Neutrophil (primary cell): Measurements from ENCODE around the gene LIPG.

ENCODE experiments used
- H3K27ac ChIP-seq: fragments of 200-600 bp; sonication (generic); 2 replicates; pipeline ENCODE4 v1.5.1; 2016; ENCODE audit warnings: mild to moderate bottlenecking, moderate library complexity
- H3K27me3 ChIP-seq: fragments of 200-600 bp; sonication (generic); 2 replicates; pipeline ENCODE4 v1.6.0; 2016; ENCODE audit warnings: mild to moderate bottlenecking
- H3K36me3 ChIP-seq: fragments of 200-600 bp; sonication (generic); 2 replicates; pipeline ENCODE4 v1.5.1; 2017
- H3K4me1 ChIP-seq, 2 experiments: fragments of 200-600 bp in 1 of 2; sonication (generic) in 1 of 2; 1 replicate in 1 of 2; 2 replicates in 1 of 2; pipeline versions ENCODE4 v1.5.1 to v1.6.1; 2013 to 2016; ENCODE audit warnings: low read depth in 1 of 2, low read length in 1 of 2, mild to moderate bottlenecking in 1 of 2, moderate library complexity in 1 of 2; ENCODE audit not compliant: control insufficient read depth in 1 of 2, insufficient read depth in 1 of 2
- H3K4me3 ChIP-seq, 2 experiments: fragments of 200-600 bp in 1 of 2; sonication (generic) in 1 of 2; 1 replicate in 1 of 2; 2 replicates in 1 of 2; pipeline ENCODE4 v1.5.1; 2013 to 2016; ENCODE audit warnings: low read depth in 1 of 2, low read length in 1 of 2, mild to moderate bottlenecking in 1 of 2, moderate library complexity in 1 of 2
- H3K9me3 ChIP-seq: fragments of 200-600 bp; sonication (generic); 2 replicates; pipeline ENCODE4 v1.5.1; 2016
- TF ChIP-seq, protein P1 (sequence below): fragments of 200-600 bp; sonication (generic); IDR thresholded peaks from 2 replicates; pipeline ENCODE4 v1.5.1; 2016; ENCODE audit warnings: antibody characterized with exemption

The LIPG gene

DNA sequence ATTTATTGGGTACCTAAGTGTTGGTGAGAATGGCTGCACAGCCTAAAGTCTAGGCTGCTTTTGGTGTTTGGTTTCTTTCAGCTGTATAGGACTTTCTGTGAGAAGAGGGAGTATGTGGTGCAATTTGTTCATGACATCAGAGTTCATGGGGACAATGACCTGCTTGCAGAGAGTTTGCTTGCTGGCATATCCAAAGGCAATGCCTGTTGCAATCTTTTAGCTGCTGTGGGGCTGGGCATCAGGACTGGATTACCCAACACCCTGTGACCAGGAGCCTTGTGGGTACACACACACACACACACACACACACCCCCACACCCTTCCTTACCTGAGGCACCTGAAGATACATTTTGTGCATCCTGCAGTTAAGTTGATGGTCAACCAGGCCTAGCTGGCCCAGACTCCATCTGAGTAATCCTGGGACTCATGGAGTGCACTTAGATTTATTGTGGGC lies 68.4 kb downstream of the LIPG start:
- Histone ChIP-seq H3K27ac (no peak overlapping the region), H3K27me3 (no peaks in the 10 kb centered on the region), H3K36me3 (no peaks in the 10 kb centered on the region), H3K4me3 (no peak overlapping the region), H3K9me3 (no peaks in the 10 kb centered on the region), H3K4me1 (no peaks in the 10 kb centered on the region)
- TF ChIP-seq, protein P1, sequence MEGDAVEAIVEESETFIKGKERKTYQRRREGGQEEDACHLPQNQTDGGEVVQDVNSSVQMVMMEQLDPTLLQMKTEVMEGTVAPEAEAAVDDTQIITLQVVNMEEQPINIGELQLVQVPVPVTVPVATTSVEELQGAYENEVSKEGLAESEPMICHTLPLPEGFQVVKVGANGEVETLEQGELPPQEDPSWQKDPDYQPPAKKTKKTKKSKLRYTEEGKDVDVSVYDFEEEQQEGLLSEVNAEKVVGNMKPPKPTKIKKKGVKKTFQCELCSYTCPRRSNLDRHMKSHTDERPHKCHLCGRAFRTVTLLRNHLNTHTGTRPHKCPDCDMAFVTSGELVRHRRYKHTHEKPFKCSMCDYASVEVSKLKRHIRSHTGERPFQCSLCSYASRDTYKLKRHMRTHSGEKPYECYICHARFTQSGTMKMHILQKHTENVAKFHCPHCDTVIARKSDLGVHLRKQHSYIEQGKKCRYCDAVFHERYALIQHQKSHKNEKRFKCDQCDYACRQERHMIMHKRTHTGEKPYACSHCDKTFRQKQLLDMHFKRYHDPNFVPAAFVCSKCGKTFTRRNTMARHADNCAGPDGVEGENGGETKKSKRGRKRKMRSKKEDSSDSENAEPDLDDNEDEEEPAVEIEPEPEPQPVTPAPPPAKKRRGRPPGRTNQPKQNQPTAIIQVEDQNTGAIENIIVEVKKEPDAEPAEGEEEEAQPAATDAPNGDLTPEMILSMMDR: no peak

DNA sequence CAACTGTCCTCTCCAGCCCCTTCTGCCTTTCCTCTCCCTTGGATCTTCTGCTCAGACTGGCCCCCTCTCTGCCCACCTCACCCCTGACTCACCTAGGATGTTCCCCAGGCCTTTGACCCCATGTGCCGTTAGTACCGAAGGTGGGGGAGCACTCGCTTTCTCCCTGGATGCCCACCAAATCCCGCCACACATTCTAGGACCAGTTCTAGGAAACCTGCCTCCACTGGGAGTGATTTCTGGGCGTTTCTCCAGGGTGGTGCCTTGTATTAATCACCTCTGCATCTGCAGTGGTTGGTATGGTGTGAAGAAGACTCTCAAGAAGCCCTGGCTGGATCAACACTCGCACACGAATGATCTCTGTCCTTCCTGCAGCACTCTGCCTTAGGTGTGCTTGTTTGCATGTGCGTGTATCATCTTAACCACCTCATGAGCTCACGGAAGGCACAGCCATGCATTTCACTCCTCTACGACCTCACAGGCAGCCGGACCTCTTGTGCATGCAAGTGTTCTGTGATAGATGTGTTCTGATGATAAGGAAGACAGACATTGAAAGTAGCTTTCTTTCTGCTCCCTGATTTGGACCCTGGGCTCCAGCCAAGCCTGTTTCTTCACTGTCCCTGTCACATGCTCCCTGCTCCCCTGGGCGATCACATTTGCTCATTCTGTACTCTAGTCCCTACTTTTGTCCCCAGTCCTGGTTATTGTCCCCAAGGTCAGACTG lies 69.4 kb downstream of the LIPG start:
- Histone ChIP-seq H3K9me3 (no peaks in the 10 kb centered on the region), H3K4me3 (no peak overlapping the region), H3K36me3 (no peaks in the 10 kb centered on the region), H3K4me1 (no peaks in the 10 kb centered on the region), H3K27me3 (no peaks in the 10 kb centered on the region), H3K27ac (no peak overlapping the region)
- TF ChIP-seq, protein P1: no peak

DNA sequence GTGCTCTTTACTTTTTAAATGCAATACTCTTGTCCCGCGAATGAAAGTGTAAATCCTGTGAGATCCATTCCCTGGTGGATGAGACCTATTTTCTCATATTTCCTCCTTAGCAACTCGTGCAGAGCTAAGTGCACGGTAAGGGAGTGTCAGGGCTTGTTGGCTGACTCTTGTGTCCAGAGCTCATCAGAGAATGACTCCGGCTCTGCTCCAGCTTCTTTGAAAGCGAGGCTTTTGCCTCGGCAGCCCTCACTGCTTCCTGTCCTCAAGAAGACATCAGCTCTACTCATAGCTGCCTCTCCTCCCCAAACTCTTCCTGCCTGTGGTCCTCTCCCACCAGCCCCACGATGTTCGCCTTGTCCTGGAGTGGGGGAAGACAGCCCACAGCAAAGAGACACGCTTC lies 70.7 kb downstream of the LIPG start:
- Histone ChIP-seq H3K36me3 (no peaks in the 10 kb centered on the region), H3K4me1 (no peaks in the 10 kb centered on the region), H3K9me3 (no peaks in the 10 kb centered on the region), H3K27ac (no peak overlapping the region), H3K27me3 (no peaks in the 10 kb centered on the region), H3K4me3 (no peak overlapping the region)
- TF ChIP-seq, protein P1: no peak

DNA sequence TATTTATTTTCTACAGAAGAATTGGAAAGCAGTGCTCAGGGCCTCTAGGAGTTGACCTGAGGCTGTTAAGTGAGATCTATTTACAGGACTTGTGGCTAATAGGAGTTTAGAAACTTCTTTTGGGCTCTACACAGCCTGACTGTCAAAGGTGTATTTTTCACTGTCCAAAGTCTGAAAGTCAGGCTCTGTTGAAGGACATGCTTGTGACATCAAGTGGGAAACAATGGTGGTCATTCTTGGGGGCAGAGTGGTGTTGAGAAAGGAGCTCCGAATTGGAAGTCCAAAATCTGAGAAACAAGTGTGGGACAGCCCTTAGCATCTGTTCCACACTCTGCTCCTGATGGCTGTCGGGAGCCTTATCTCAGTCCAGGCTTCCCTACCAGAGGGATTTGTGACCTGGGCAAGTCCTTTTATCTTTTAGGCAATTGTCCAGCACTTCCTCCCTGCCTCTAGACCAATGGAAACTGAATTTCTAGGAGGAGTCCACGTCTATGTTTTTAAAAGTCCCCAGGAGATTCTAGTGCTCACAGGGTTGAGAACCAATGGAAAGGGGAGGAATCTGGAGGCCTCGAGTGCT lies 76.4 kb downstream of the LIPG start:
- H3K9me3 ChIP-seq: no peaks in the 10 kb centered on the region
- H3K27me3 ChIP-seq: no peaks in the 10 kb centered on the region
- no peaks in the 10 kb centered on the region for H3K36me3 ChIP-seq
- TF ChIP-seq, protein P1: no peak
- no peaks in the 10 kb centered on the region for H3K4me1 ChIP-seq
- H3K4me3 ChIP-seq: no peak overlapping the region
- H3K27ac ChIP-seq: no peak overlapping the region

DNA sequence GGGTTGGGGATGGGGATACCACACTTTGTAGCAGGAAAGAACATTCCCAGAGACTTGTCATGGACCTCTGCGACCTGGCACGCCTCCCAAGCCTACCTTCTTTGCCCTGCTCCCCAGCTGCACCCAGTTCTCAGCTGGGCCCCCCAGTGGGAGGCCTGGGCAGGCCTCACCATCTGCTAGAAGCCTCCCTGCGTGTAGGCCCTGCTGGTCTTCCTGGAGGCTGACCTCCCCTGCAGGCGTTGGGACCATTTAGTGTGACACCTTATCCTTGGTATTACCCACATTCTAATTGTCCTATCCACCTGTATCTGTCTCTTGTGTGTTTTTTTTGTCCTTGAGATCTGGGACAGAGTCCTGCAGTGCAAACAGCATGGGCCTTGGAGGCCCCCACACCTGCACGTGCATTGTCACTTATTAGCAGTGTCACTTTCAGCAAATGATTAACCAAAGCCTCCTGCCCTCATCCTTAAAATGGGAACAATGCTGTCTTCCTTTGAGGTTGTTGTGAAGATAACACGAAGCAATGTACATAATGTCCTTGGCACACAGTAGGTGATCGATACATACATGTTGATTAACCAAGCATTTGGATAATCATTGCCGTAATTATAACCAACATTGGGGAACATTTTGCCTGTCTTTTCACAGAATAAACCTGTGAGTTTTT lies 77.2 kb downstream of the LIPG start:
- TF ChIP-seq, protein P1: no peak
- H3K36me3 ChIP-seq: no peaks in the 10 kb centered on the region
- no peaks in the 10 kb centered on the region for H3K9me3 ChIP-seq
- no peaks in the 10 kb centered on the region for H3K4me1 ChIP-seq
- no peaks in the 10 kb centered on the region for H3K27me3 ChIP-seq
- H3K4me3 ChIP-seq: no peak overlapping the region
- H3K27ac ChIP-seq: no peak overlapping the region
